Measurements from ENCODE around the gene COG5. TPM values are rescaled to one million over a fixed set of nuclear protein-coding genes. Genes with fewer than 3 reads are reported as not detected.

Gene COG5
- total RNA-seq, 1 experiment from 2014 or later: 56.1 TPM

- H3K36me3 ChIP-seq (ENCODE audit: insufficient read depth, low read length): peaks cover 13% of the 10 kb centered on the region
- H2AFZ ChIP-seq (ENCODE audit: low read length): no peak overlapping the region
- H3K79me2 ChIP-seq (ENCODE audit: low read length): peaks cover 63% of the 10 kb centered on the region
- H3K9ac ChIP-seq (ENCODE audit: low read length): no peak overlapping the region
- H3K27ac ChIP-seq (ENCODE audit: low read length): no peak overlapping the region
- H3K4me1 ChIP-seq (ENCODE audit: low read length): peaks cover 3% of the 10 kb centered on the region
- H4K20me1 ChIP-seq (ENCODE audit: insufficient read depth, low read depth, low read length): no peaks in the 10 kb centered on the region
- H3K9me2 ChIP-seq (replicated peaks; ENCODE audit: insufficient read depth, low read length): no peaks in the 10 kb centered on the region
- no peak overlapping the region for H3K4me2 ChIP-seq (ENCODE audit: low read depth, low read length, poor library complexity, severe bottlenecking)
- no peak for DNase-seq
- H3K4me3 ChIP-seq (ENCODE audit: low read length): no peak overlapping the region
- H3K9me3 ChIP-seq (ENCODE audit: low read length): no peaks in the 10 kb centered on the region
- no peaks in the 10 kb centered on the region for H3K27me3 ChIP-seq (ENCODE audit: low read length)
Measured at GRCh38 chr7:107179326-107180164, 384.2 kb downstream of the COG5 start.

- H3K36me3 ChIP-seq (ENCODE audit: insufficient read depth, low read length): no peaks in the 10 kb centered on the region
- DNase-seq: peak; percentile 53
- H2AFZ ChIP-seq (ENCODE audit: low read length): 0 out of 2 replicates have a peak overlapping the region, but pooled peaks have one; percentile 8
- peaks cover 88% of the 10 kb centered on the region for H3K79me2 ChIP-seq (ENCODE audit: low read length)
- H3K4me1 ChIP-seq (ENCODE audit: low read length): peaks cover 33% of the 10 kb centered on the region
- H3K9me3 ChIP-seq (ENCODE audit: low read length): no peaks in the 10 kb centered on the region
- H3K4me2 ChIP-seq (ENCODE audit: low read depth, low read length, poor library complexity, severe bottlenecking): peak overlapping the region; percentile 52
- peak overlapping the region; percentile 34; the same call in 1 of the 2 replicates for H3K27ac ChIP-seq (ENCODE audit: low read length)
- no peaks in the 10 kb centered on the region for H4K20me1 ChIP-seq (ENCODE audit: insufficient read depth, low read depth, low read length)
- peak overlapping the region; percentile 0; the same call in 1 of the 2 replicates for H3K4me3 ChIP-seq (ENCODE audit: low read length)
- no peak overlapping the region; the same call in 1 of the 2 replicates for H3K9ac ChIP-seq (ENCODE audit: low read length)
- H3K27me3 ChIP-seq (ENCODE audit: low read length): no peaks in the 10 kb centered on the region
- no peaks in the 10 kb centered on the region for H3K9me2 ChIP-seq (replicated peaks; ENCODE audit: insufficient read depth, low read length)
Measured at GRCh38 chr7:107173691-107174406, 389.9 kb downstream of the COG5 start.

DNA sequence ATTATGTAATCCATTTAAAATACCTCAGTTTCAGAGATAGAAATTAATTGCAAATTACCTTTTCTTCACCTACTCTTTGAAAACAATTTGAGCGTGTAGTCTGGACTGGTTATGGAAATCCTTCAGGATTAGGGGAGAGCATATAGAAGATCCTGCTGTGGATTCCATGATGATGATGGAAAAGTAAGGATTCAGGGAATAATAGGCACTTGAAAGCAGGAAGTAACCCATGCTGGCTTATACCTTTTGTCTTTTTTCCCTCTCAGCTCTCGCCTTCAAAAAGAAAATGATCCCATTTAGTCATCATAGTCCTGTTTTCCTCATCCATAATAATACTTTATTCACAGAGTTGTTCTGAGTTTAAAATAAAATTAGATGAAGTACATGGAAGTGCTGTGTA, 390.5 kb downstream of the COG5 start:
- H3K79me2 ChIP-seq (ENCODE audit: low read length): peaks cover 81% of the 10 kb centered on the region
- H3K9me3 ChIP-seq (ENCODE audit: low read length): no peaks in the 10 kb centered on the region
- H3K27ac ChIP-seq (ENCODE audit: low read length): 0 out of 2 replicates have a peak overlapping the region, but pooled peaks have one; percentile 11
- H2AFZ ChIP-seq (ENCODE audit: low read length): no peak overlapping the region
- no peak for DNase-seq
- H3K27me3 ChIP-seq (ENCODE audit: low read length): no peaks in the 10 kb centered on the region
- peak overlapping the region; percentile 0; the same call in 1 of the 2 replicates for H3K4me3 ChIP-seq (ENCODE audit: low read length)
- H4K20me1 ChIP-seq (ENCODE audit: insufficient read depth, low read depth, low read length): no peaks in the 10 kb centered on the region
- peaks cover 33% of the 10 kb centered on the region for H3K4me1 ChIP-seq (ENCODE audit: low read length)
- H3K9me2 ChIP-seq (replicated peaks; ENCODE audit: insufficient read depth, low read length): no peaks in the 10 kb centered on the region
- no peaks in the 10 kb centered on the region for H3K36me3 ChIP-seq (ENCODE audit: insufficient read depth, low read length)
- peak overlapping the region; percentile 52 for H3K4me2 ChIP-seq (ENCODE audit: low read depth, low read length, poor library complexity, severe bottlenecking)
- no peak overlapping the region; the same call in 1 of the 2 replicates for H3K9ac ChIP-seq (ENCODE audit: low read length)

- Histone ChIP-seq H3K79me2 (ENCODE audit: low read length) (peaks cover 74% of the 10 kb centered on the region), H4K20me1 (ENCODE audit: insufficient read depth, low read depth, low read length) (no peaks in the 10 kb centered on the region), H3K4me1 (ENCODE audit: low read length) (peaks cover 40% of the 10 kb centered on the region), H3K9ac (ENCODE audit: low read length) (no peak overlapping the region), H3K4me2 (ENCODE audit: low read depth, low read length, poor library complexity, severe bottlenecking) (peak overlapping the region; percentile 52), H3K27me3 (ENCODE audit: low read length) (no peaks in the 10 kb centered on the region), H3K4me3 (ENCODE audit: low read length) (peak overlapping the region; percentile 0; the same call in 1 of the 2 replicates), H3K27ac (ENCODE audit: low read length) (no peak overlapping the region), H3K36me3 (ENCODE audit: insufficient read depth, low read length) (no peaks in the 10 kb centered on the region), H3K9me2 (replicated peaks; ENCODE audit: insufficient read depth, low read length) (no peaks in the 10 kb centered on the region), H2AFZ (ENCODE audit: low read length) (no peak overlapping the region), H3K9me3 (ENCODE audit: low read length) (no peaks in the 10 kb centered on the region)
- DNase-seq: no peak
Measured at GRCh38 chr7:107172276-107173032, 391.3 kb downstream of the COG5 start.

DNA sequence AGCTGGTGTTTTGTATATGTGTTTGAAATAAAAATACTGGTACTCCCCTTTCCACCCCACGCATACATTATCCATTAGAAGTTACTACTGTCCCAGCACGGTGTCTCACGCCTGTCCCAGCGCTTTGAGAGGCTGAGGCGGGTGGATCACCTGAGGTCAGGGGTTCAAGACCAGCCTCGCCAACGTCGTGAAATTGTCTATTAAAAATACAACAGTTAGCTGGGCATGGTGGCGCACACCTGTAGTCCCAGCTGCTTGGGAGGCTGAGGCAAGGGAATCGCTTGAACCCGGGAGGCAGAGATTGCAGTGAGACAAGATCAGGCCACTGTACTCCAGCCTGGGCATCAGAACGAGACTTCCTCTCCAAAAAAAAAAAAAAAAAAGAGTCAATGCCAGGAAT, 392.2 kb downstream of the COG5 start:
- Histone ChIP-seq H3K4me3 (ENCODE audit: low read length) (no peak overlapping the region), H3K79me2 (ENCODE audit: low read length) (peaks cover 64% of the 10 kb centered on the region), H4K20me1 (ENCODE audit: insufficient read depth, low read depth, low read length) (no peaks in the 10 kb centered on the region), H3K9me3 (ENCODE audit: low read length) (no peaks in the 10 kb centered on the region), H3K9me2 (replicated peaks; ENCODE audit: insufficient read depth, low read length) (no peaks in the 10 kb centered on the region), H3K4me2 (ENCODE audit: low read depth, low read length, poor library complexity, severe bottlenecking) (no peak overlapping the region), H3K36me3 (ENCODE audit: insufficient read depth, low read length) (no peaks in the 10 kb centered on the region), H2AFZ (ENCODE audit: low read length) (no peak overlapping the region), H3K27me3 (ENCODE audit: low read length) (no peaks in the 10 kb centered on the region), H3K9ac (ENCODE audit: low read length) (no peak overlapping the region), H3K27ac (ENCODE audit: low read length) (no peak overlapping the region), H3K4me1 (ENCODE audit: low read length) (peaks cover 49% of the 10 kb centered on the region)
- DNase-seq: no peak

GRCh38 chr7:107170051-107170915, 393.4 kb downstream of the COG5 start:
- Histone ChIP-seq H3K27ac (ENCODE audit: low read length) (peak overlapping the region; percentile 74), H3K27me3 (ENCODE audit: low read length) (no peaks in the 10 kb centered on the region), H3K9me2 (replicated peaks; ENCODE audit: insufficient read depth, low read length) (no peaks in the 10 kb centered on the region), H4K20me1 (ENCODE audit: insufficient read depth, low read depth, low read length) (no peaks in the 10 kb centered on the region), H3K9me3 (ENCODE audit: low read length) (no peaks in the 10 kb centered on the region), H3K36me3 (ENCODE audit: insufficient read depth, low read length) (no peaks in the 10 kb centered on the region), H3K4me1 (ENCODE audit: low read length) (peaks cover 52% of the 10 kb centered on the region), H2AFZ (ENCODE audit: low read length) (peak overlapping the region; percentile 88), H3K9ac (ENCODE audit: low read length) (peak overlapping the region; percentile 77), H3K4me2 (ENCODE audit: low read depth, low read length, poor library complexity, severe bottlenecking) (peak overlapping the region; percentile 80), H3K79me2 (ENCODE audit: low read length) (peaks cover 53% of the 10 kb centered on the region), H3K4me3 (ENCODE audit: low read length) (peak overlapping the region; percentile 87)
- peak; percentile 53 for DNase-seq

All from Karpas-422 (cell line).